HepG2 (cell line): ENCODE data around the gene MBTPS2. TPM values are rescaled to one million over a fixed set of nuclear protein-coding genes. Genes with fewer than 3 reads are reported as not detected.
A peak's percentile ranks its signal among the peaks of the same experiment; 100 is the strongest.

Experiments used
- ATAC-seq: fragments of 200-7000 bp; cut with Tn5 transposase; 3 replicates; pipeline ENCODE4 v1.9.1; 2020; ENCODE audit warnings: mild to moderate bottlenecking, moderate library complexity
- BruUV-seq: library from RNA; stranded (reverse); fragments of 400-500 nt; replicated peaks from 2 replicates; lab custom pipeline; 2021; lab: Mats Ljungman, UMichigan
- CTCF ChIA-PET: fragments of 300-600 bp; formaldehyde crosslinking; extraction: SDS; loops from one replicate; lab custom pipeline; 2021; ENCODE audit warnings: low total read pairs, inconsistent platforms, low intra/inter-chr PET ratio; lab: Yijun Ruan, JAX
- POLR2A ChIA-PET: fragments of 350-600 bp; sonication (Branson Sonifier 250); formaldehyde crosslinking; loops from one replicate; lab custom pipeline; 2020; ENCODE audit warnings: antibody characterized with exemption, inconsistent platforms; lab: Yijun Ruan, JAX
- DNase-seq: peaks from one replicate; pipeline ENCODE4 v3.0.0-alpha.2; 2015; ENCODE audit warnings: low spot score
- FAIRE-seq: peaks from 3 replicates; lab custom pipeline; 2011; peaks lifted over from hg19 to GRCh38; lab: Jason Lieb, UNC
- H2AFZ ChIP-seq: one replicate; pipeline ENCODE4 v1.6.1; 2011; ENCODE audit warnings: low read length, inconsistent platforms
- H3K27ac ChIP-seq: fragments of 300-600 bp; 3 replicates; pipeline ENCODE4 v1.8.0; 2011; ENCODE audit warnings: mixed run types, mild to moderate bottlenecking, mixed read lengths, low read length, inconsistent platforms; ENCODE audit not compliant: insufficient read depth; ENCODE audit errors: extremely low read length
- H3K27me3 ChIP-seq, 2 experiments: fragments of 200-600 bp in 1 of 2; 2 replicates in 1 of 2; 3 replicates in 1 of 2; pipeline versions ENCODE4 v1.6.0 to v1.8.0; 2011; ENCODE audit warnings: low read length in 2 of 2, mild to moderate bottlenecking in 2 of 2, moderate library complexity in 2 of 2, inconsistent platforms in 1 of 2; ENCODE audit not compliant: insufficient read depth in 2 of 2, control insufficient read depth in 1 of 2
- H3K36me3 ChIP-seq, 2 experiments: fragments of 200-600 bp in 1 of 2; replicated peaks in 1 of 2; 2 replicates in 1 of 2; 3 replicates in 1 of 2; pipeline versions ENCODE4 v1.5.1 to v1.8.0; 2011; ENCODE audit warnings: low read length in 2 of 2, inconsistent platforms in 1 of 2; ENCODE audit not compliant: insufficient read depth in 2 of 2, control insufficient read depth in 1 of 2
- H3K4me1 ChIP-seq: 2 replicates; pipeline ENCODE4 v1.5.1; 2012; ENCODE audit warnings: low read length, inconsistent platforms; ENCODE audit not compliant: insufficient read depth
- H3K4me2 ChIP-seq: 2 replicates; pipeline ENCODE4 v1.6.0; 2011; ENCODE audit warnings: low read depth, low read length, inconsistent platforms
- H3K4me3 ChIP-seq, 3 experiments: fragments of 200-600 bp in 1 of 3; sonication (generic), shearing (Covaris generic) in 1 of 3; replicated peaks in 1 of 3; 2 replicates each; pipeline ENCODE4 v1.5.1; 2011 to 2016; ENCODE audit warnings: low read length in 3 of 3, inconsistent platforms in 2 of 3, low read depth in 2 of 3, mild to moderate bottlenecking in 2 of 3, control low read depth in 1 of 3, mixed read lengths in 1 of 3; ENCODE audit not compliant: insufficient read depth in 1 of 3
- H3K79me2 ChIP-seq: one replicate; pipeline ENCODE4 v1.6.1; 2011; ENCODE audit warnings: low read length, inconsistent platforms; ENCODE audit not compliant: insufficient read depth
- H3K9ac ChIP-seq: 2 replicates; pipeline ENCODE4 v1.6.0; 2011; ENCODE audit warnings: mild to moderate bottlenecking, low read depth, low read length, inconsistent platforms; ENCODE audit not compliant: insufficient read depth
- H3K9me3 ChIP-seq: 2 replicates; pipeline ENCODE4 v1.5.1; 2012; ENCODE audit warnings: mild to moderate bottlenecking, low read length
- H4K20me1 ChIP-seq: 2 replicates; pipeline ENCODE4 v1.6.0; 2011; ENCODE audit warnings: inconsistent platforms, mild to moderate bottlenecking, low read length, moderate library complexity; ENCODE audit not compliant: insufficient read depth
- DMTF1 ChIP-seq: sonication (generic); formaldehyde crosslinking; IDR thresholded peaks from 2 replicates; pipeline ENCODE4 v1.4.0; 2020; ENCODE audit warnings: mild to moderate bottlenecking, missing genetic modification reagents
- GMEB1 ChIP-seq: sonication (generic); formaldehyde crosslinking; IDR thresholded peaks from 2 replicates; pipeline ENCODE4 v1.5.1; 2020; ENCODE audit warnings: missing genetic modification reagents, mild to moderate bottlenecking, borderline replicate concordance
- HNRNPUL1 ChIP-seq: fragments of 200-400 bp; formaldehyde crosslinking; IDR thresholded peaks from 2 replicates; pipeline ENCODE4 v1.6.1; 2017; ENCODE audit warnings: low read depth, mild to moderate bottlenecking, low read length, moderate library complexity
- HOMEZ ChIP-seq: IDR thresholded peaks from 2 replicates; pipeline ENCODE4 v1.6.1; 2016; ENCODE audit warnings: low read depth
- JUND ChIP-seq: sonication (generic); formaldehyde crosslinking; IDR thresholded peaks from 2 replicates; pipeline ENCODE4 v1.8.0; 2022; ENCODE audit warnings: mild to moderate bottlenecking, missing genetic modification reagents
- NCOA1 ChIP-seq: sonication (generic); formaldehyde crosslinking; IDR thresholded peaks from 2 replicates; pipeline ENCODE4 v1.9.0; 2021; ENCODE audit warnings: missing genetic modification reagents
- NFE2 ChIP-seq: sonication (generic); formaldehyde crosslinking; IDR thresholded peaks from 2 replicates; pipeline ENCODE4 v1.4.0; 2020; ENCODE audit warnings: missing genetic modification reagents
- REST ChIP-seq, 2 experiments: IDR thresholded peaks; 2 replicates each; pipeline ENCODE4 v1.6.1; 2011 to 2012; ENCODE audit warnings: low read length in 2 of 2, borderline replicate concordance in 1 of 2, low read depth in 1 of 2, mild to moderate bottlenecking in 1 of 2, moderate library complexity in 1 of 2
- TIGD3 ChIP-seq: sonication (generic); formaldehyde crosslinking; IDR thresholded peaks from 2 replicates; pipeline ENCODE4 v1.5.1; 2020; ENCODE audit warnings: mild to moderate bottlenecking, missing genetic modification reagents, borderline replicate concordance
- ZMYM4 ChIP-seq: sonication (generic); formaldehyde crosslinking; IDR thresholded peaks from 2 replicates; pipeline ENCODE4 v1.8.1; 2023; ENCODE audit warnings: mild to moderate bottlenecking, missing genetic modification reagents
- ZNF207 ChIP-seq: fragments of 450-650 bp; IDR thresholded peaks from 2 replicates; pipeline ENCODE4 v1.6.1; 2016; ENCODE audit warnings: antibody characterized with exemption, borderline replicate concordance
- ZNF720 ChIP-seq: sonication (generic); formaldehyde crosslinking; IDR thresholded peaks from 2 replicates; pipeline ENCODE4 v1.4.0; 2020; ENCODE audit warnings: missing genetic modification reagents
- WGBS: methylation state at CpG from one replicate; pipeline ENCODE4 v1.1.6; 2017; ENCODE audit warnings: low lambda C conversion rate; 5-methylcytosine and 5-hydroxymethylcytosine counted together
- in situ Hi-C: cut with HindIII; loops from 2 replicates; pipeline ENCODE4 v1.10.0; 2017; ENCODE audit warnings: low pct_unique_long_range_greater_than_20kb; ENCODE audit not compliant: extremely low pct_ligation_motif_present
- intact Hi-C: fragments of 100-400 bp; cut with micrococcal nuclease; formaldehyde crosslinking; loops from one replicate; pipeline ENCODE4 v1.10.0; 2022; ENCODE audit not compliant: unreplicated experiment
- polyA plus RNA-seq, 8 experiments: library from polyadenylated mRNA; depleted of rRNA in 3 of 8; stranded (reverse) in 7 of 8; unstranded in 1 of 8; fragments of >200 nt; fragmentation: Illumina TruSeq in 4 of 8; extraction: Trizol in 4 of 8; gene quantifications; 2 replicates each; pipeline versions ENCODE4 v1.2.1 to v1.2.3, GENCODE V29; 2011 to 2016; ENCODE audit warnings: low read depth in 4 of 8, missing spikeins in 1 of 8, mixed read lengths in 1 of 8; ENCODE audit not compliant: insufficient read depth in 1 of 8
- total RNA-seq, 5 experiments: library from RNA; depleted of rRNA; stranded (reverse); fragments of >200 nt; fragmentation: Illumina TruSeq; extraction: Trizol; gene quantifications; 2 replicates each; pipeline ENCODE4 v1.2.3, GENCODE V29; 2016; ENCODE audit warnings: low read depth in 1 of 5

Gene MBTPS2
- total and polyA plus RNA-seq, 2 of the 13 experiments (the other 11 are each of a cell fraction or from before 2014, with no cell fraction given), result 5.7 to 14.4 TPM

- TF ChIP-seq HNRNPUL1 (0 out of 2 replicates have a peak, but pooled peaks have one; percentile 38), JUND (CRISPR knock-in tag) (no peak), HOMEZ (no peak), ZNF720 (CRISPR knock-in tag) (no peak), REST (IDR thresholded peaks at IDR 0.05; ENCODE audit: borderline replicate concordance in 1 of 2, low read depth in 1 of 2, low read length in 2 of 2) (no peak)
- TF ChIP-seq, all 625 proteins: peak for 6
Measured at GRCh38 chrX:21843179-21843578, 3.8 kb downstream of the MBTPS2 start (continued).

- Histone ChIP-seq H3K79me2 (peaks cover 8% of the 10 kb centered on the region), H4K20me1 (no peaks in the 10 kb centered on the region), H3K27ac (no peak overlapping the region), H2AFZ (no peak overlapping the region), H3K36me3 (peaks cover 0 to 6% of the 10 kb centered on the region in 2 experiments; a peak in 1 of 5 replicates), H3K4me1 (peaks cover 31% of the 10 kb centered on the region), H3K9ac (no peak overlapping the region), H3K4me2 (no peak overlapping the region), H3K9me3 (no peaks in the 10 kb centered on the region), H3K27me3 (no peaks in the 10 kb centered on the region), H3K4me3 (no peak overlapping the region)
- DNase-seq (no peak), FAIRE-seq (no peak), ATAC-seq (no peak)
- 98% methylated on average over 6 of the region's 6 CpGs for WGBS
- ChIA-PET CTCF (no interaction called here), POLR2A (no interaction called here)
- BruUV-seq, result no TSS peak
- intact Hi-C loops (loop anchor here (10.0 kb wide), 1 partner anchor 1940 kb away; the partner anchor contains the start of gene SAT1), in situ Hi-C loops (no loop called here)
- TF ChIP-seq ZNF207, result no peak
- no peak for TF ChIP-seq ZMYM4 (CRISPR knock-in tag)
- no peak for TF ChIP-seq TIGD3 (CRISPR knock-in tag)
- no peak for TF ChIP-seq GMEB1
- TF ChIP-seq DMTF1, result no peak
- no peak for TF ChIP-seq NCOA1 (CRISPR knock-in tag)
- no peak for TF ChIP-seq NFE2 (CRISPR knock-in tag)
Measured at GRCh38 chrX:21845096-21845495, 5.7 kb downstream of the MBTPS2 start.
